Measurements from ENCODE around the gene P2RX7.
"Not testable (repeated sequence)": the region's sequence is repeated elsewhere in the genome, so short reads cannot be mapped to it uniquely, and the experiment has no call there.

Gene P2RX7

DNA sequence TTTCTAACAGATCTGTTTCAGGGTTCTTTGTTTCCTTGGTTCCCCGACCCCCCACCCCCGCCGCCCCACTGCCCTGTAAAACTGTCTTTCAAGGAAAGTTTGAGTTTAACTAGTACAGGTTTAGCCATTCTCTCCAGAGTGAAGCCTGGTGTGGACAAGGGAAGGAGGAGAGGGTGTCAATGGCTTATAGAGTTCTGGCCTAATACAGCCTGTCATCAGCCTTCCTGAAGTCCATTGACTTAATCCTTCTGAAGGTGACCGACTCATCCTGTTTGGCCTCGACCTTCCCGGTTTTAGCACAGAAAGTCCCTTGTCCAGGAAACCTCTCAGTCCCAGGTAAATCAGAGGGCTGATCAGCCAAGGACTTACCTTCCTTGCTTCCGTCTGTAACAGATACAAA lies 66.3 kb downstream of the P2RX7 start:
- TF ChIP-seq, protein P1, sequence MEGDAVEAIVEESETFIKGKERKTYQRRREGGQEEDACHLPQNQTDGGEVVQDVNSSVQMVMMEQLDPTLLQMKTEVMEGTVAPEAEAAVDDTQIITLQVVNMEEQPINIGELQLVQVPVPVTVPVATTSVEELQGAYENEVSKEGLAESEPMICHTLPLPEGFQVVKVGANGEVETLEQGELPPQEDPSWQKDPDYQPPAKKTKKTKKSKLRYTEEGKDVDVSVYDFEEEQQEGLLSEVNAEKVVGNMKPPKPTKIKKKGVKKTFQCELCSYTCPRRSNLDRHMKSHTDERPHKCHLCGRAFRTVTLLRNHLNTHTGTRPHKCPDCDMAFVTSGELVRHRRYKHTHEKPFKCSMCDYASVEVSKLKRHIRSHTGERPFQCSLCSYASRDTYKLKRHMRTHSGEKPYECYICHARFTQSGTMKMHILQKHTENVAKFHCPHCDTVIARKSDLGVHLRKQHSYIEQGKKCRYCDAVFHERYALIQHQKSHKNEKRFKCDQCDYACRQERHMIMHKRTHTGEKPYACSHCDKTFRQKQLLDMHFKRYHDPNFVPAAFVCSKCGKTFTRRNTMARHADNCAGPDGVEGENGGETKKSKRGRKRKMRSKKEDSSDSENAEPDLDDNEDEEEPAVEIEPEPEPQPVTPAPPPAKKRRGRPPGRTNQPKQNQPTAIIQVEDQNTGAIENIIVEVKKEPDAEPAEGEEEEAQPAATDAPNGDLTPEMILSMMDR (IDR thresholded peaks at IDR 0.05; ENCODE audit: low read depth, low read length, missing control alignments): no peak
- in situ Hi-C loops (cut with HindIII; ENCODE audit: low sequenced_read_pairs): loop anchor here (5.0 kb wide), 1 partner anchor 42 kb away; no protein-coding TSS in a partner anchor
- no peak overlapping the region for H3K4me3 ChIP-seq (ENCODE audit: low read depth, low read length)
- DNase-seq (ENCODE audit: low read depth): no peak

DNA sequence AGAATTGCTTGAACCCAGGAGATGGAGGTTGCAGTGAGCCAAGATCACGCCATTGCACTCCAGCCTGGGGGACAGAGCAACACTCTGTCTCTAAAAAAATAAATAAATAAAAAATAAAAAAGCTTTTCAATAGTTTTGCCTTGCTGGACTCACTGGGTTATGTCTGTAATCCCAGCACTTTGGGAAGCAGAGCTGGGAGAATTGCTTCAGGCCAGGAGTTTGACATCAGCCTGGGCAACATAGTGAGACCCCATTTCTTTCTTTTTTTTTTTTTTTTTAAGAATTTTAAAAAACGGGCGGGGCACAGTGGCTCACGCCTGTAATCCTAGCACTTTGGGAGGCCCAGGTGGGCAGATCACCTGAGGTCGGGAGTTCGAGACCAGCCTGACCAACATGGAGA lies 68.5 kb downstream of the P2RX7 start:
- in situ Hi-C loops (cut with HindIII; ENCODE audit: low sequenced_read_pairs): not testable (repeated sequence)

DNA sequence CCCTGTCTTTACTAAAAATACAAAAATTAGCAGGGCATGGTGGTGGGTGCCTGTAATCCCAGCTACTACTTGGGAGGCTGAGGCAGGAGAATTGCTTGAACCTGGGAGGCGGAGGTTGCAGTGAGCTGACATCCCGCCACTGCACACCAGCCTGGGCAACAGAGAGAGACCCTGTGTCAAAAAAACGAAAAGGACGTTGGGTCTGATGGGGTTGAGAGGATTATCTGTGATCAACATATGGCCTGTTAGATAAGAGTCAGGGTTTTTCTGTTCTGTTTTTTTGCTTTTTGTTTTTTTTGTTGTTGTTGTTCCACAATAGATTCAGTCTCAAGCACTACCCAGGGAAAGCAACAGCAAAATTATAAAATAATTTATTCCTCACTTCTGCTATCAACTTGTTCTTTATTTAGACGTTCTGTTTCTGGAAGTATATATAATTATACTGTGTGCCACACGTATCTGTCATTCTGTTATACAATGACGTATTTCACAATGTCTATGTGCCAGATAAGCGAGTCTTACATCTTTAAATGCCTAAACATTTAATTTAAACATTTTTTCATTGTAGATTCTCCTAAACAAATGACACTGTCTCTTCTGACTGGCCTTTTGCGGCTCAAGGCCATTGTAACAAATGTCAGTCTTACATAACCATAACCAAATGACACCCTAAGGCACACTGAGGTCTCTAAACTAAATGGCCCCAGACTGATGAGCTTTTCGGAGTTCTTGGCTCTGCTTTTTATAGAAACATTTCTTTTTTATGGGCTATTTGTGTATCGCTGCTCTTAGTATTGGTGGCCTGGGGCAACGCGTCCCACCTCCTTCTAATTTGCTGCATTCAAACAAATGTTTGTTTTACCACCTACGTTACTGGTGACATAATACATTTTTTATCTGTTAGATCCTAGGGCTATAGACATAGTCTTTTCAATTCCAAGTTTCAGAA lies 70.0 kb downstream of the P2RX7 start:
- in situ Hi-C loops (cut with HindIII; ENCODE audit: low sequenced_read_pairs): no loop called here
- TF ChIP-seq, protein P1 (IDR thresholded peaks at IDR 0.05; ENCODE audit: low read depth, low read length, missing control alignments): no peak
- no peak overlapping the region for H3K4me3 ChIP-seq (ENCODE audit: low read depth, low read length)
- DNase-seq (ENCODE audit: low read depth): no peak

More for the DNA sequence above, 68.5 kb downstream of the P2RX7 start:
- DNase-seq (ENCODE audit: low read depth); H3K4me3 ChIP-seq (ENCODE audit: low read depth, low read length): not testable (repeated sequence)

DNA sequence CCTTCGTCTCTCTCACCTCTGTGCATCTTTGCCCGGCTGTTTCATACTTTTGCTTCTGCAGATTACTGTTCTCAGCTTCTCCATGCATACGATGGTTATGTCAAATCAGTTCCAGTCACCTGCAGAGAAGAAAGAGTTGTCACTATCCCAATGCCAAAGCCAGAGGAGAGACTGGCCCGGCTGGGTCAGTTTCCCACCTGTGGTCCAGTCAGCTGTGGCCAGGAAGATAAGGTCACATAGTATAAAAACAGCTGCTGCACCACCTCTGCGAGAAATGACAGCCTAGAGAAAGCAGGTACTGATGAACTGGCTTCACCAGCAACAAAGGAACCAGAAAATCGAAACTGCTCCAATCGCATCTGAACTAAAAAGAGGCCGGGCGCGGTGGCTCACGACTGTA lies 70.8 kb downstream of the P2RX7 start:
- no peak overlapping the region for H3K4me3 ChIP-seq (ENCODE audit: low read depth, low read length)
- DNase-seq (ENCODE audit: low read depth): no peak
- TF ChIP-seq, protein P1 (IDR thresholded peaks at IDR 0.05; ENCODE audit: low read depth, low read length, missing control alignments): no peak
- in situ Hi-C loops (cut with HindIII; ENCODE audit: low sequenced_read_pairs): no loop called here

DNA sequence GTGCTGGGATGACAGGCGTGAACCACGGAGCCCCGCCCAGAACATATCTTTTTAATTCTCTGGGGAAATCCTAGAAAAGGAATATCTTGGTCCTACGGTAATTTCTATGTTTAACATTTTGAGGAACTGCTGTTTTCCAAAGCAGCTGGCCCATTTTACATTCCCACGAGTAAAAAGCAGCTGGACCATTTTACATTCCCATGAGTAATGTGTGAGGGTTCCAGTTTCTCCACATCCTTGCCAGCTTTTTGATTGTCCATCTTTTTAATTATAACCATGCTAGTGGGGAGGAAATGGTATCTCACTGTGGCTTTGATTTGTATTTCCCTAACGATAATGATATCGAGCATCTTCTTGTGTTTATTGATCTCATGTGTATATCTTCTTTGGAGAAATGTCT lies 72.8 kb downstream of the P2RX7 start:
- no peak for DNase-seq (ENCODE audit: low read depth)
- in situ Hi-C loops (cut with HindIII; ENCODE audit: low sequenced_read_pairs): no loop called here
- TF ChIP-seq, protein P1 (IDR thresholded peaks at IDR 0.05; ENCODE audit: low read depth, low read length, missing control alignments): no peak
- no peak overlapping the region for H3K4me3 ChIP-seq (ENCODE audit: low read depth, low read length)

DNA sequence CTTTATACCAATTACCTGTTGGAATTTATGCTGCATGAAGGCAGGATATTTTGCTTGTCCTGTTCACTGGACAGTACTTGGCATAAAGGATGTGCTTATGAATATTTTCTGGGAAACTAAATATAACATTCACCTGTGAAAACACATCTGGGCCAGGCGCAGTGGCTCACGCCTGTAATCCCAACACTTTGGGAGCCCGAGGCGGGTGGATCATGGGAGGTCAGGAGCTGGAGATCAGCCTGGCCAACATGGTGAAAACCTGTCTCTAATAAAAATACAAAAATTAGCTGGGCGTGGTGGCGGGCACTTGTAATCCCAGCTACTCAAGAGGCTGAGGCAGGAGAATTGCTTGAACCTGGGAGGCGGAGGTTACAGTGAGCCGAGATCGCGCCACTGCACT lies 75.9 kb downstream of the P2RX7 start:
- H3K4me3 ChIP-seq (ENCODE audit: low read depth, low read length); DNase-seq (ENCODE audit: low read depth); in situ Hi-C loops (cut with HindIII; ENCODE audit: low sequenced_read_pairs): not testable (repeated sequence)

DNA sequence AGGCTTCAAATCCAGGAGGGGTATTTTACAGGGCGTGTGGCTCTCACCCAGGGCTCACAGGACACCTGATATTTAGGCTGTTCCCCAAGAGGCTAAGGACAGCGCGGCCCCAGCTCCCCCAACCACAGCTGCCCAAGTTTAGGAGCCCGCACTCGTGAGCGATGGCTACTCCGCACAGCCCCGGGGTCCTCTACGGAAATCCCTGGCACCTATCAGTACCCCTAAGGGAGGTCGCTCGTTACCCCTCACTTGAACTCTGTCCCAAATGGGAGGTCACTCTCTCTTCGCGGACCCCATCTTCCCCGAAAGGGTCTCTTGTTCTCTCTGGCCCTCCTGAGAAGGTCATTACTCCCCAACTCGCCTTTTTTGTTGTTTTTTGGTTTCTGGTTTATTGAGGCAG lies 76.5 kb downstream of the P2RX7 start:
- in situ Hi-C loops (cut with HindIII; ENCODE audit: low sequenced_read_pairs): no loop called here
- TF ChIP-seq, protein P1 (IDR thresholded peaks at IDR 0.05; ENCODE audit: low read depth, low read length, missing control alignments): no peak
- H3K4me3 ChIP-seq (ENCODE audit: low read depth, low read length): no peak overlapping the region
- DNase-seq (ENCODE audit: low read depth): no peak

Measured in astrocyte of the cerebellum (primary cell).